Stimulated activated memory B cell treated with anti-CD40 and anti-IgM and Interleukin-4, amounts not matched to agents 10 μg/mL and 1 μg/mL and 100 μg/mL, for 72 hours (primary cell): ENCODE data around the gene MICU1.
"Not testable (repeated sequence)": the region's sequence is repeated elsewhere in the genome, so short reads cannot be mapped to it uniquely, and the experiment has no call there.

ENCODE experiments used
- ATAC-seq: fragments of 150-1000 bp; cut with Tn5 transposase; 2 replicates; pipeline ENCODE4 v1.10.0; 2021
- H3K27ac Mint-ChIP-seq: one replicate; pipeline ENCODE4 v1.8.0; 2022; ENCODE audit warnings: mild to moderate bottlenecking, mixed read lengths
- H3K27me3 Mint-ChIP-seq: one replicate; pipeline ENCODE4 v1.8.0; 2022; ENCODE audit warnings: mixed read lengths
- H3K36me3 Mint-ChIP-seq: one replicate; pipeline ENCODE4 v1.8.0; 2022; ENCODE audit warnings: mixed read lengths
- H3K4me1 Mint-ChIP-seq: one replicate; pipeline ENCODE4 v1.8.0; 2022; ENCODE audit warnings: mixed read lengths
- H3K4me3 Mint-ChIP-seq: one replicate; pipeline ENCODE4 v1.8.0; 2022; ENCODE audit warnings: mild to moderate bottlenecking, moderate library complexity, mixed read lengths
- H3K9me3 Mint-ChIP-seq: one replicate; pipeline ENCODE4 v1.8.0; 2022; ENCODE audit warnings: mixed read lengths

The MICU1 gene

GRCh38 chr10:72390764-72391163 lies 235.1 kb downstream of the MICU1 start:
- Mint-ChIP-seq H3K36me3 (peaks cover 19% of the 10 kb centered on the region), H3K9me3 (no peaks in the 10 kb centered on the region), H3K4me1 (no peaks in the 10 kb centered on the region), H3K4me3 (no peak overlapping the region), H3K27ac (no peak overlapping the region), H3K27me3 (no peaks in the 10 kb centered on the region)
- ATAC-seq: no peak

DNA sequence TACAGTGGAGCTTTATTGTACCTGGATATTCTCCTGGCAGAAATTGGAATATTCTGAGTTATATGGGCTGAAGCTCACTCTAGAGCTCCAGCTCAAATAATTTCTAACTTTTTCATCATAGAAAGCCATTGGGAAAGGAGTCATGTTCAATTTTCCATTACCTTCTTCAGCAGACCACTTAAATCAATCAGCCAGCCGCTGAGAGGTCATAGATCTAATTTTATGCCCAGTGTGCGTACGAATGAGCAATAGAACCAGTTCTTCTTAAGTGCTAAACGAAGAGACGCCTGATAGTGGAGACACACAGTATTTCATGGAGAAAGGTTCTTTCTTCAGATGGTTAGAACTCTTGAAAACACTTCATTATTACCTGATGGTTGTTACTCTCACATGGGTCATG lies 236.2 kb downstream of the MICU1 start:
- no peak overlapping the region for H3K4me3 Mint-ChIP-seq
- no peak for ATAC-seq
- no peaks in the 10 kb centered on the region for H3K27me3 Mint-ChIP-seq
- no peak overlapping the region for H3K27ac Mint-ChIP-seq
- no peaks in the 10 kb centered on the region for H3K4me1 Mint-ChIP-seq
- H3K9me3 Mint-ChIP-seq: no peaks in the 10 kb centered on the region
- H3K36me3 Mint-ChIP-seq: peaks cover 13% of the 10 kb centered on the region

- Mint-ChIP-seq H3K36me3 (peaks cover 13% of the 10 kb centered on the region), H3K9me3 (no peaks in the 10 kb centered on the region), H3K27ac (no peak overlapping the region), H3K27me3 (no peaks in the 10 kb centered on the region), H3K4me1 (no peaks in the 10 kb centered on the region), H3K4me3 (no peak overlapping the region)
- ATAC-seq: no peak
Observed at GRCh38 chr10:72389014-72389413, 236.9 kb downstream of the MICU1 start.

- Mint-ChIP-seq H3K9me3 (no peaks in the 10 kb centered on the region), H3K27ac (no peak overlapping the region), H3K27me3 (no peaks in the 10 kb centered on the region), H3K4me1 (no peaks in the 10 kb centered on the region), H3K36me3 (peaks cover 7% of the 10 kb centered on the region), H3K4me3 (no peak overlapping the region)
- ATAC-seq: no peak
Observed at GRCh38 chr10:72388062-72388461, 237.8 kb downstream of the MICU1 start.

GRCh38 chr10:72386916-72387586 lies 238.8 kb downstream of the MICU1 start:
- ATAC-seq: no peak
- H3K36me3 Mint-ChIP-seq: no peaks in the 10 kb centered on the region
- no peak overlapping the region for H3K27ac Mint-ChIP-seq
- no peaks in the 10 kb centered on the region for H3K27me3 Mint-ChIP-seq
- no peaks in the 10 kb centered on the region for H3K4me1 Mint-ChIP-seq
- no peak overlapping the region for H3K4me3 Mint-ChIP-seq
- no peaks in the 10 kb centered on the region for H3K9me3 Mint-ChIP-seq

- peak overlapping the region; percentile 1 for H3K27ac Mint-ChIP-seq
- no peak overlapping the region for H3K4me3 Mint-ChIP-seq
- no peaks in the 10 kb centered on the region for H3K9me3 Mint-ChIP-seq
- H3K36me3 Mint-ChIP-seq: no peaks in the 10 kb centered on the region
- ATAC-seq: no peak
- H3K4me1 Mint-ChIP-seq: no peaks in the 10 kb centered on the region
- no peaks in the 10 kb centered on the region for H3K27me3 Mint-ChIP-seq
Observed at GRCh38 chr10:72385724-72386123, 240.2 kb downstream of the MICU1 start.

- H3K36me3 Mint-ChIP-seq, H3K4me3 Mint-ChIP-seq, ATAC-seq, H3K27me3 Mint-ChIP-seq, H3K9me3 Mint-ChIP-seq, H3K4me1 Mint-ChIP-seq: not testable (repeated sequence)
- peak overlapping the region; percentile 1 for H3K27ac Mint-ChIP-seq
Observed at GRCh38 chr10:72384982-72385381, 240.9 kb downstream of the MICU1 start.

GRCh38 chr10:72379776-72380175 lies 246.1 kb downstream of the MICU1 start:
- Mint-ChIP-seq H3K4me3 (no peak overlapping the region), H3K27ac (no peak overlapping the region), H3K36me3 (peaks cover 13% of the 10 kb centered on the region), H3K4me1 (no peaks in the 10 kb centered on the region), H3K27me3 (no peaks in the 10 kb centered on the region), H3K9me3 (no peaks in the 10 kb centered on the region)
- no peak for ATAC-seq

- Mint-ChIP-seq H3K9me3 (no peaks in the 10 kb centered on the region), H3K4me3 (no peak overlapping the region), H3K36me3 (peaks cover 13% of the 10 kb centered on the region), H3K27ac (no peak overlapping the region), H3K4me1 (no peaks in the 10 kb centered on the region), H3K27me3 (no peaks in the 10 kb centered on the region)
- no peak for ATAC-seq
Observed at GRCh38 chr10:72379062-72379461, 246.8 kb downstream of the MICU1 start.

- Mint-ChIP-seq H3K4me3 (no peak overlapping the region), H3K27ac (no peak overlapping the region), H3K27me3 (no peaks in the 10 kb centered on the region), H3K36me3 (peaks cover 13% of the 10 kb centered on the region), H3K4me1 (no peaks in the 10 kb centered on the region), H3K9me3 (no peaks in the 10 kb centered on the region)
- peak; percentile 27 for ATAC-seq
Observed at GRCh38 chr10:72375585-72375984, 250.3 kb downstream of the MICU1 start.

DNA sequence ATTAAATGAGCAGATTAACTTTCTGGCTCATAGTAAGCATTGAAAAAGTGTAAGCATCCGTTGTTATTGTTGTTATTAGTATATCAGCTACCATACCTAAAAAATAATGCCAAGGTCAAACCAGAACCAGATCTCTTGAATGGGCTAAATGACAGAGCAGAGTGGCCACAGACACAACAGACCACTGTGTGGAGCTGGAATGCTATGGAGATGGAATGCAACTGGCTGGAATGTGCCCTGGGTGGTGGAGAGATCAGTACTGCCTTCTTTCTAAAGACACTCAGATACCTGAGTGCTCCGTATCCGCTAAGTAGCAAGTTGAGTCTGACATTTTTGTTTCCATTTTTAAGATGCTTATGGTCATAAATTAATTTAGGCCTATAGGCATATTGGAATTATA lies 250.7 kb downstream of the MICU1 start:
- H3K4me1 Mint-ChIP-seq: no peaks in the 10 kb centered on the region
- H3K9me3 Mint-ChIP-seq: no peaks in the 10 kb centered on the region
- ATAC-seq: no peak
- H3K27ac Mint-ChIP-seq: no peak overlapping the region
- peaks cover 13% of the 10 kb centered on the region for H3K36me3 Mint-ChIP-seq
- H3K27me3 Mint-ChIP-seq: no peaks in the 10 kb centered on the region
- no peak overlapping the region for H3K4me3 Mint-ChIP-seq

- no peak for ATAC-seq
- Mint-ChIP-seq H3K9me3 (no peaks in the 10 kb centered on the region), H3K27ac (no peak overlapping the region), H3K27me3 (no peaks in the 10 kb centered on the region), H3K36me3 (peaks cover 26% of the 10 kb centered on the region), H3K4me1 (no peaks in the 10 kb centered on the region), H3K4me3 (no peak overlapping the region)
Observed at GRCh38 chr10:72370201-72370722, 255.6 kb downstream of the MICU1 start.

DNA sequence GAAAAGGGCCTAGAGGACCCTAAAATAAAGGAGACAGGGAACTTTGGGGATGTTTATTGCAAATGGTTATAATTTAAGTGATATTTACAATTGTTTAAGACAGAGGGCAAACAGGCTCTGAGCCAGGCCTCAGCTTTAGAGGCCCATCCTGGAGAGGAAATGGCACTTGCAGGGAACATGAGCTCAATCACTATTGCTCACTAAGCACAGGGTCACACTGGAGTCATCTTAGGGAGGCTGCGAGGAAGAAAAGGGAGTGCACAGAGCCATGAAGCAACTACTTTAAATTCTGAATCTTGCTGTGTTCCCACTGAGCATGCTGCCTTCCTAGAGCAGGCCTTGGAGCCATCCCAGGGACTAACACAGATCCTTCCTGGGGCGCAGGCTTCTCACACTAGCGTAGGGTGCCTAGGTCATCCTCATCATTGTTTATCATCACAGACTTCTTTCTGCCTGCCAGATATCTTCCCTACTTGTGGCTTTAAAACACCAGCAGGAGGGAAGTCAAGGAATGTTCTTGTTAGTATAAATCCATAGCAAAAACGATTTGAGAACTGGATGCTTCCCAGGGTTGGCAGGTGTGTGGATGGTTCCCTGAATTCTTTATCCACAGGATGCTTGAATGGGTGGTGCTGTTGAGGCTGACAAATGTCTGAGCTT lies 258.4 kb downstream of the MICU1 start:
- H3K9me3 Mint-ChIP-seq: no peaks in the 10 kb centered on the region

DNA sequence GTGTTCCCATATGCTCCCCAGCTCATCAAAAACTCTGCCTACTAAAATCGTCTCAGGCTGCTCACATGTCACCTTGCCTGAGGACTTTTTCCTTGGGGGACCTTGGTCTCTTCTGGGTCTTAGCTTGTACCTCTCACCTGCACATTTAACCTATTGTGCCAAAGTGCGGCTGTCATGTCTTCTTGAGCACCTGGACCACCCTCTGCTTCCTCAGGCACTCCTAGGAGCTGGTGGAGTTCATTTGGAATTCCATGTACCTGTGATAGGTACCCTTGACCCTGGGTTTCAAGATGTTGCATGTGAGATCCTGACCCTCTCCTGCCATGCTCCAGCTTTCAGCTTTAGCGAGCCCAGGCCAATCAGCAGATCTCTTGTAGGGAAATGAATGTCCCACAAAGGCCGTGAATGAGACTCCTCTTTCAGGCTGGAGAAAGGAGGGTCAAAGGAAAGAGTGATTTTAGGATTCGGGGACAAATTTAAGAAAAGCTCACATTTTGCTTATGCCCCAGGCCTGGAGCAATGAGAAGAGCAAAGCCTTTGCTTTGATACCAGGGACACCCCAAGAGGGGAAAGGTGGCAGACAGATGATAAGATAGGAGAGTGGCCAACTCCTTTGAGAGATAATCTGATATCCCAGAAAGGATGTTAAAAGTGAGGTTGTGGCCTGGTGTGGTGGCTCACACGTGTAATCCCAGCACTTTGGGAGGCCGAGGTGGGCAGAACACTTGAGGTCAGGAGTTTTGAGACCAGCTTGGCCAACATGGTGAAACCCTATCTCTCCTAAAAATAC lies 260.6 kb downstream of the MICU1 start:
- no peaks in the 10 kb centered on the region for H3K9me3 Mint-ChIP-seq
- H3K27me3 Mint-ChIP-seq: no peaks in the 10 kb centered on the region
- H3K36me3 Mint-ChIP-seq: peaks cover 29% of the 10 kb centered on the region
- no peak overlapping the region for H3K4me3 Mint-ChIP-seq
- no peak for ATAC-seq
- peaks cover 14% of the 10 kb centered on the region for H3K4me1 Mint-ChIP-seq
- peak overlapping the region; percentile 46 for H3K27ac Mint-ChIP-seq

More for the DNA sequence above, 258.4 kb downstream of the MICU1 start:
- no peak for ATAC-seq
- H3K36me3 Mint-ChIP-seq: peaks cover 29% of the 10 kb centered on the region
- H3K27me3 Mint-ChIP-seq: no peaks in the 10 kb centered on the region
- H3K27ac Mint-ChIP-seq: no peak overlapping the region
- no peak overlapping the region for H3K4me3 Mint-ChIP-seq
- peaks cover 14% of the 10 kb centered on the region for H3K4me1 Mint-ChIP-seq

- no peak overlapping the region for H3K4me3 Mint-ChIP-seq
- peaks cover 27% of the 10 kb centered on the region for H3K36me3 Mint-ChIP-seq
- no peaks in the 10 kb centered on the region for H3K27me3 Mint-ChIP-seq
- no peaks in the 10 kb centered on the region for H3K9me3 Mint-ChIP-seq
- ATAC-seq: peak; percentile 96
- H3K4me1 Mint-ChIP-seq: peaks cover 14% of the 10 kb centered on the region
- H3K27ac Mint-ChIP-seq: peak overlapping the region; percentile 46
Observed at GRCh38 chr10:72364239-72364777, 261.6 kb downstream of the MICU1 start.
